NOMO-1 (cell line): Measurements from ENCODE around the gene SNX25.

ENCODE experiments used
- DNase-seq, 2 experiments: peaks; one replicate each; lab custom pipeline; 2025; ENCODE audit not compliant: unreplicated experiment in 2 of 2; lab: John Stamatoyannopoulos, UW

SNX25 gene

DNA sequence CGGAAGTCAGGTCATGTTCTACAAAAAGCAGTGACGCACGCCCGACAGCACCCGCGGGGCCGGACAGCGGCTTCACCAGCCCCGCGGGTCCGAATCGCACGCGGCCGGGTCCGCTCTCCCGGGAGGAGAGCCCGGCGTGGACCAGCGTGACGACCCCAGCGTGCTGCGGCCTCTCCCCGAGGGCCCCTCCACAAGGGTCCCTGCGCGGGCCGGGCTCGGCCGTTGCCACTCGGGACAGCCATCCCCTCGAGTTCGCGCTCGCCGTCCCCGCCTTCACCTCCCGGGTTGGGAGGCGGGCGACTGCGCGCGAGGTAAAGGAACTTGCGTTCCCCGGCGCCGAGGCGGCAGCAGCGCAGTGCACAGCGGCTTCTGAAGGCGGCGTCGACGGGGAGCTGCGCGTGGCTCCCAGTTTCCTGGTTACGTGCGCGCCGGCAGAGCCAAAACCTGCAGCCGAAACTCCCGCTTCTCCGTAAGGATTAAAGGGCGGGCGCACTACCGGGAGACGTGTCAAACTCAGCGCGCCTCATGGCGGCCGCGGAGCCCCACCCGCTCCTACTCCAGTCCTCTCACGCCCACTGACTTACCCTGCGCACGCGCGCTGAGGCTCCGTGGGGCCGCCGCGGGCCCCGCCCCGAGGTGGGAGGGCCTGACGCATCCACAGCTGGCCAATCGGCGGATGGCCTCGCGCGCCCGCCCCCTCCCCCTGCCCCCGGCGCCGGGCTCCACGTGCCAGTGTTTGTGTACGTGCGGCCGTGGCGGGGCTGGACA, 186.7 kb downstream of the SNX25 start:
- peak; percentile 85 to 91 for DNase-seq

DNA sequence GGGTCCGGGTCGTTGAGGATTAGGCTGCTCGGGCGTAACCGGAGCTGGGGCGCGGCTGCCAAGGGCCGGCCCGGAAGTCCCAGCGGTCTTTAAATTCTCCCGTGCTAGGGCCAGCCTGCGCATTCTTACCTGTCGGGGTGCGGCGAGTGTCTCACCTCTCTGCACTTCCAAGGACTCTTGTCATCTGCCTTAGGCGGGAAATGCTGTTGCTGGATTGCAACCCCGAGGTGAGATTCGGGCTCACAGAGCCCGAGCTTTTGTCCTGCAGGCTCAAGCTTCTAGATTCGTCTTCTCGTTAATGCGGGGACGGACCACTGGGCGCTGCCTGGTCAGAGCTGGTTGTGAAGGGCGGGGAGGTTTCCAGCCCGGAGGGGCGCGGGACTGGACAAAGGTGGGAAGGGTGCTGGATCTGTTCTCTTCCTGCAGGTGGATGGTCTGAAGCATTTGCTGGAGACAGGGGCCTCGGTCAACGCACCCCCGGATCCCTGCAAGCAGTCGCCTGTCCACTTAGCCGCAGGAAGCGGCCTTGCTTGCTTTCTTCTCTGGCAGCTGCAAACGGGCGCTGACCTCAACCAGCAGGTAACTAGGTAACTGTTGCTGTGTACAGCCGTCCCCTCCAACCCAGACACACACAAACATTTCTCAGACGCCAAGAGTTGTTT, 187.5 kb downstream of the SNX25 start, which contains the start of gene ANKRD37:
ANKRD37 (plus strand) TSS at position 118 of the 662 bp plus-strand sequence; CDS start at position 201, 83 bp downstream.
- no peak for DNase-seq

DNA sequence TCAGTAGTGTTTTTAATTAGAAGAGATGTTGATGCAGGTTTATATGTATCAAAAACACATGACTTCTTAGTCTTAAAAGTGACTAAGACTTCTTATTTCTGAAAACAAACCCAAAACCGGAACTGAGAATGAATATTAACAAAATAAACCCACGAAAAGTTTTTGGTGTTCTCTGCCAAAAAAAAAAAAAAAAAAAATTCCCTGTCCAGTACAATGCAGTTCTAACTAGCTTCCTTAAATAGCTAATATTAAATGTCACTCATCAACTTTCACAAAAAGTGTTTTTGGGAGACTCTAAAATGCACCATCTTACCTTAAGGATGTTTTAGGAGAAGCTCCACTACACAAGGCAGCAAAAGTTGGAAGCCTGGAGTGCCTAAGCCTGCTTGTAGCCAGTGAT, 189.2 kb downstream of the SNX25 start:
- DNase-seq, result peak in 1 of 2 experiments; percentile 21

DNA sequence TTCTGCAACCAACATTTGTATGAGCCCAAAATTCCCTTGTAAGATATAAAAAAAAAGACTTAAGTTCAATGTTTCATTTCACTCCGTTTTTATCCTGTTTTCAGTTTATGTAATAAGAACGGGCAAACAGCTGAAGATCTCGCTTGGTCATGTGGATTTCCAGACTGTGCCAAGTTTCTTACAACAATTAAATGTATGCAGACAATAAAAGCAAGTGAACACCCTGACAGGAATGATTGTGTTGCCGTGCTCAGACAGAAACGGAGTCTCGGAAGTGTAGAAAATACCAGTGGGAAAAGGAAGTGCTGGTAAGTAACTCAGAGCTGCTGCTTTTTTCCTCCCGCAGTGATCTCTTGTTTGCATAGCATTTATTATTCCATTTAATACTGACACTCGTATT, 190.1 kb downstream of the SNX25 start:
- no peak for DNase-seq

DNA sequence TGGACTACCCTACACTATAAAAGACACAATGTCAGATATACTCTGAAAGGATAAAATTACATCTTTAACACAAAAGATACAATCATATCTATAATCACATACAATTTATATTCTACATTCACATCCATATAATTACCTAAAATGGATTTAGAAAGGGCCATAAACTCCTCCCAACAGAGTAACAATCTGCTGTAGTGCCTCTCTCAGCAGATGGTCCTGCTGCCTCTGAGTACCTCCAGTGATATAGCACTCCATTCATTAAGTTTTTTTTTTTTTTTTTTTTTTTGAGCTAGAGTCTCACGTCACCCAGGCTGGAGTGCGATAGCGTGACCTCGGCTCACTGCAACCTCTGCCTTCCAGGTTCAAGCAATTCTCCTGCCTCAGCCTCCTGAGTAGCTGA, 194.6 kb downstream of the SNX25 start:
- no peak for DNase-seq

DNA sequence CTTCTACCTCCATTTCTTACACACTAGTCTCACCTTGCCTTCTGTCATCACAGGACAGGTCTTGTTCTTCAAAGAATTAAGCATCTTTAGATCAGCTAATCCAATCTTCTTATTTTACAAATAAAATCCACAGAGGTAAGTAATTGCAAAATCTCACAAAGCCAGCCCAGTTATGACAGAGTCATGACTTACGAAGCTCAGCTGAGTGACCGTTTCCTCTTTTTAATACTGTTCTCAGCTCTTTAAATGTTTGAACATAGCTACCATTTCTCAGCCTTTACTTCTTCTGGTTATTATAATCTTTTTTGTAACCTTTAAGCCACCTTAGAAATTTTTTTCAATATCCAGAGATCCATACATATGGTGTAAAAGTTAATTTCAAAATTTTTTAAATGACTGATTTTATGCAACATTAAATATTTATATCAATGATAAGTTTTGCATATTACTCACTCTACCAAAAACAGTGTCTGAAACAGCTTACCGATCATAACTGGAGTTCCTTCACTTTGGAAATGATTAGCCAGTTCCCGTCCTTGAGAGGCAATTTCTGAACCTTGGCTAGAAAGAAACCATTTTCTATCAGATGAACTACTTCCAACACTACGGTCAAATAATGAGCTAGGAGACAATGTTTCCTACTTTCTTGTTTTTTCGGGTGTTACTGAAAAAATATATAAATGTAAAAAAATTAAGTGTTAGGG, 196.1 kb downstream of the SNX25 start:
- DNase-seq, result peak; percentile 19 to 84

DNA sequence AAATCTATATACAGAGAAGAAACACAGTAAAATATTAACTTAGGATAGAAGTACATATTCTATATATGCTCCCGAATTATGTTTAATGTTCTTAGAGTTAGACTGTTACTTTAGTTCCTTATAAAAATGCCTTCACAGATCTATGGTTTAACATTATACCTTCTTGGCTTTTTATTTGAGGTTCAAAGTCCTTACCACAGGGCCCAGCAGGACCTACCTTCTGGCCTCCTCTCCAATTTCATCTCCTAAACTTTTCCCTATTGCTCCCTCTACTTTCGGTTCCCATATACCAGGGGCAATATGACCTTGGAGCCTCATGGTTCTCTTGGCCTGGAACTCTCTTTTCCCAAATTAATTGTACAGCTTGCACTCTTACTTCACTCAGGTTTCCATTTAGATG, 199.0 kb downstream of the SNX25 start:
- no peak for DNase-seq

DNA sequence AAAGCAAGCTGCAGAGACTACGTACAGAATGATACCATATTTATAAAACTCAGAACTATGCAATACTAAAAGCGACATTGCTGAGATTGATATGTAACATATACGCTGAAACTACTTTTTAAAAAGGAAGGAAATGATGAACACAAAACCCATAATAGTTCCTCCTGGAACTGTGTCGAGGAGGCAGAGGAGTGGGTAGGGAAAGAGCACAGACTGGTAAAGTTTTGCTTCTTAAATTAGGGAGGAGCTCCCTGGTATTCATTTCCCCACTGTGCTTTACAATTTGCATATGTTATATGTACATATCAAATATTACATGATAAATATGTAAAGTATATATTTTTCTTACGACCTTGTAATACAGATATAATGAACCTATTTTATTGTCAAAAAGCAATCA, 202.5 kb downstream of the SNX25 start:
- DNase-seq, result no peak

DNA sequence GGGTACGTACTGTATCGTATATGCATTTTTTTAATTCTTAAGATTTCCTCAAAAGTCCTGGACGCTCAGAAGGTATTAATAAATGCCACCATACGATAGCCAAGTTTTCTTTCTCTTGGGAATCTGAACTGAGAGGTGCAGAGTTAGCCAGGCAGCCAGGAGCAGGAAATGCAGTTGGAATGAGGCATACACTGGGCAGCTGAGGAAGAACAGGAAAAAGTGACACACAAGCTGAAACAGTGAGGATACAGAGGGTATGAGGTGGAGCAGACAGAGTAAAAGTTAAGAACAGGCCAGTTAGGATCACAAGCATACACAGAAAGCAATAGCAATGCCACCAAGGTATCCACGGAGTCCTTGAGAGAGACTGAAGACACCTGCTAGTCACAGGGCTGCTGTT, 203.0 kb downstream of the SNX25 start:
- no peak for DNase-seq
